Measurements from ENCODE around the gene THEM5.

THEM5 gene

DNA sequence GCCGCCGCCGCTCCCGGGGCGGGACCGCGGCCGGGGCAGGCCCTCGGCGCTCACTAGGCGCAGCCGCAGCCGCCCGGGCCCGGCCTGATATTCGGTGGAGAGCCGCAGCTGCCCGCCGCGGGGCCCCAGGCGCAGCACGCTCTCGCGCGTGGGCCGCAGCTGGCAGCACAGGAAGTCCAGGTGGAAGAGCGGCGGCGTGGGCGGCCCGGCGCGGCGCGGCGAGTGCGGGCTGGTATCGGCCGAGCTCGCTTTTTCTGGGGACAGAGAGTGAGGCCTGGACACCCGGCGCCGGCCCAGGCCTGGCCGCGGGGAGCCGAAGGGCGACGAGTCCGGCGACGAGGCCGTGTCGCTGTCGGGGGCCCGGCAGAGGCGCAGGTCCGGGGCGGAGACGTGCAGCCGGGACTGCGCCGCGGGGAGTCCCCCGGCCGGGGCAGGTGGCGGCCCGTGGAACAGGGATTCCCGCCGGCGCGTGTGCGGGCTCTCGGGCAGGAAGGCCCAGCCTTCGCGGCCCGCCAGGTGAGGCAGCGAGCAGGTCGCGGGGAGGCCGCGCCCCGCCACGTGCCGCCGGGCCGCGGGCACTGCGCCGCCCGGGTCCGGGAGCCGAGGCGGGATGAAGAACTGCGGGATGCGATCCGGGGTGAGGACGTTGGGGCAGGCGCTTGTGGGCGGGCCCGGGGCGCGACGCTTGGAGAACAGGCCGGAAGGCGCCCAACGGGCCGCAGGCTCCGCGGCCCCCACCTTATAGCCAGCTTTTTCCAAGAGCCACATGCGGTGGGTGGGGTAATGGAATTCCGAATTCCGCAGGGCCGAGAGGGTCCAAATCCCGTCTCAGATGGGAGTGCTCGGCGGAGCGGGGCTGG is 15.1 kb downstream of the THEM5 start:
- DNase-seq, result no peak

- DNase-seq, result no peak
These were observed 15.7 kb downstream of the THEM5 start for GRCh38 chr1:151837884-151838221.

- peak; percentile 49 for DNase-seq
These were observed 16.3 kb downstream of the THEM5 start for GRCh38 chr1:151837197-151837596.

DNA sequence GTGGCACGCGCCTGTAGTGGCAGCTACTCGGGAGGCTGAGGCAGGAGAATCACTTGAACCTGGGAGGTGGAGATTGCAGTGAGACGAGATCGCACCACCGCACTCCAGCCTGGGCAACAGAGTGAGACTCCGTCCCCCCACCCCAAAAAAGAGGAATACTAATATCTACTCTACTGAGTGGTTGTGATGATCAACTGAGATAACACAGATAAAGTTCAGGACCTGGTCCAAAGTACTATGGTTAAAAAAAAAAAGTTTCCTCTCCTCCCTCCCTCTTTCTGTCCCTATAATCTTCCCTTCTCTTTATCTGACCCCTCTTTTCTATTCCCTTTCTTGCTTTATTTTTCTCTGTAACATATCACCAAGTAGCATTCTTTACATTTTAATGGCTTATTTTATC is 17.9 kb downstream of the THEM5 start:
- DNase-seq, result no peak

DNA sequence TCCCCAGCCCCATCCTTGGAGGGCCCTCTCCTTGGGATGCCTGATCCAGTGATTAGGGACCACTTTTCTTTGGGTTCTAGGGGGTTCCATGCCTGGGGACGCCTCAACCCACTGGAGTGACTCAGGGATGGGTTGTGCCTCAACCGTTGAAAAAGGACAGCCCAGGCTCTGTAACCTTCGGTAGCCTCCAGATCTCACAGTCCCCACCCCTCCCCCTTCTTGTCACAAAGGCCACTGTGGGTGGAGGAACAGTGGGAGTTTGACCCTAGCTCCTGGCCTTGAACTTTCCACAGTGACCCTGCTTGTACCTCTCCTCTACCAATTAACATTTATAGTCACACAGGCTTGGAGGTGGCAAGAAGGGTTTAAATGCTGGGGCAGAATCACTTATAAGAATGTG is 19.3 kb downstream of the THEM5 start:
- no peak for DNase-seq

DNA sequence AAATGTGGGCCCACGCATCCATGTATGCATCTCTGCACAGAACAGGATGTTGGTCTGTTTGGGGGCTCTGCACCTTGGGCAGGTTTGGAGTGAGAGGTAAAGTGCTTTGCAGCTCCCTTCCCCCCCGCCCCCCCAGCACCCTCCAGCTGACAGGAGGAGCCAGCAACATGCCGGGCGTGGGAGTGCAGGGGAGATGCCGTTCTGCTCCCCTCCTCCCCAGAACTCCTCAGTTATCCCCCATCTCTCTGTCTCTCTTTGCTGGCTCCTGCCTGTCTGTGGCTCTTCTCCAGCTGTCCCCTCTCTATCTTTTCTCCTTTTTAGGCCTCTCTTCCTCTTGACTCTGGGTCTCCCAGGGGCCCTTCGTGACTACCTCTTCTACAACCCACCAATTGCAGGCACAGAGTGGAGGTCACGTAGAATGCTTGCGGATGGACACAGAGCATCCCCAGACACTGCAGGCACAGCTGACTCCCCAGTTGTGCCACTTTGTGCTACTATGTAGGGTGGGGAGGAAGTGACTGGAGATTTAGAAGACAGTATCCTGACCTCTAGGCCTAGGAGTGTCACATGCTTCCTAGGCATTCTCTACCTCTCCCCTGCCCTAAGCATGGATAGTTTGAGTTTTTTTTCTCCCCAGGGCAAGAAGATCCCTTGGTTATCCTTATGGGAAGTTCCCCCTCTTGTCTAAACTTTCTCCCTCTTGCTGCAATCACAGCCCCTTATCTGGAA is 20.2 kb downstream of the THEM5 start:
- DNase-seq, result no peak

GRCh38 chr1:151832318-151832980 is 21.1 kb downstream of the THEM5 start:
- DNase-seq, result no peak

DNA sequence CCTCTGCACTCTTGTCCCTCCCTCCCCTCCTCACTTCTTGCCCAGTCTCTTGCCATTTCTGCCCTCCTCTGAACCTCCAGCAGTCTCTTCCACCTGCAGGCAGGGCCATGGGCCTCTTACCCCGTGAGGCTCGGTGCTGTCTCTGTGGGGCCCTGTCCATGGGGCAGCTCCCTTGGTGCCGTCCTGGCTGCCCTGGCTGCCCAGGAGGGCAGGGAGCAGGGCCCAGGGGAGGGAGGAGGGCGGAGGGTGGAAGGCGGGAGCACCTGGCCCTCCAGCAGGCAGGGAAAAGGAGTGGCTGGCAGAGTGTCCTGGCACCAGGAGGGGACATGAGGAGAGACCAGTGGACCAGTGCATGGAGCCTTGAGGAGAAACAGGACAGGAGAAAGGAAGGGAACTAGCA is 21.9 kb downstream of the THEM5 start, which contains the start of gene RORC:
RORC (minus strand) TSS at position 198 of the 400 bp plus-strand sequence; CDS start at position 160, 38 bp downstream.
- DNase-seq, result no peak

DNA sequence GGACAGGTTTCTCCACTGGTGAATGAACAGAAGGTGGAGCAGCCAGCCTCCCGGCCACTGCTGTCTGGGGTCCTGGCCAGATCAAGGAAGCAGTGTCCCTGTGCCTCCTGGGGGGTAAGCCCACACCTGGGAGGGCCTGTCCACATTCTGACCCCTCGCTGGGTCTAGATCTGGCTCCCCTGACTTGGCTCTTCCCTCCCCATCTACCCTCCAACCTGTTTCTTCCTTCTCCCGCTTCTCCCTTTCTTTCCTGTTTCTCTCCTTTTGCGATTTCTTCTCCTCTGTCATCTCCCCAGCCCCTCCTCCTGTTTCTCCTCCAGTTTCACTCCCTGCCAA is 22.3 kb downstream of the THEM5 start:
- DNase-seq, result no peak

DNA sequence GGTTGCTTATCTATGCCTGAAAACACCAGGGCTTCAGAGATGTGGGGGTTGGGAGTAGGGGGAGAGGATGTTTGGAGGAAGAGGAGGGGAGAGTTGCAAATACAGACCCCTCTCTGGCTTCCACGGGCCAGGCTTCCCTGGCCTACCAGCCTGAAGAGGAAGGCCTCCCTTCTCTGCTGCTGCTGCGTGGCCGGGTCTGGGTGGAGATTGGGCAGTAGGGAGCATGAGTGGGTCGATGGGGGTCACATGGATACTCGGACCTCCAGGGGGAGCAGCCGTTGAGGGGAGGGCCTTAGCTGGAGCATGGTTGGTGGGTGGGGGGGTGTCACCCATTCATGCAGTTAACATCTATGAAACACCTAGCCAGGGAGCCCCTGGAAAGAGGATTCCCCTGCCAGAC is 23.5 kb downstream of the THEM5 start:
- no peak for DNase-seq

DNA sequence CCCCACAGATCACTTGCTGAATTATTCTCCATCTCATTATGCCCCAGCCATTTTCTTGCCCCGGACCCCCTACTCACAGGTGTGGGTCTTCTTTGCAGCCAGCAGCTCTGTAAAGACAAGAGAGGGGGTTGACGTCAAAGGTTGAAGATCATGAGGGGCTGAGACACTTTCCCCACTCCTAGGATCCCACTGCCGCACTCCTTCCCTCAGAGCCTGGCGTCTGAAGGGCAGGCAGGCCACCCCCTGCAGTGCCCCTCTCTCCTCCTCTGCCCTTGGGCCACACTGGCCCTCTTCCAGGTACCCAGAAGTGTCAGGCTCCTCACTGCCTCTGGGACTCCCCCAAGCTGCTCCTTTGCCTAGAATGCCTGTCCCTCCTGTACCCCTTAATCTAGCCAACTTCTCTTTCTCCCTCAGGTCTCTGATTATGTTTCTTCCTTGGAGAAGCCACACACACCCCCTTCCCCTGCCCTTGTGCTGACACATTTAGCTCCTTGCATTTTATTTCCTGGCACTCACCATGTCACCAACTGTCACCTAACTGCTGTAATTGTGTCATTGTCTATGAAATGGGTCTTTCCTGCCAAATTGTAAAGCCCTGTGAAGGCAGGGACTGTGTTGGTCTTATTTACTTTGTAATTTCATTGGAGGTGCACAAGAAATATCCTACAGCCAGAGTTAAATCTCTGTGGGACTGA is 24.0 kb downstream of the THEM5 start:
- no peak for DNase-seq

DNA sequence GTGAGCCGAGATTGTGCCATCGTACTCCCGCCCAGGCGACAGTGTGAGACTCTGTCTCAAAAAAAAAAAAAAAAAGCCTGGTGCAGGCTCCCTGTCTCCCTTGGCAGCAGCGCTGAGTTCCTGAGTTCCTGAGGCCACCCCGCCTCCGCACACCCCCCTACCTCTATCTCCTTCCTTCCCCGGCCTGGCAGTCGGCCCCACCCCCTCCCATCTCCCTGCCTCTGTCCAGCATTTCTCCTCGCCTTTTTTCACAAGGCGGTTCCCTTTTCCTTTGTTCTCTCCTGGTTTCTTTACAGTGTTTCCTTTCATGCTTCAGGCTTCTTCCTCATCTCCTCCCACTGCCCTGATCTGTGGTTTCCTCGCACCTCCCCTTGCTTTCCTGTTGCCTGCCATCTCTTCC is 24.6 kb downstream of the THEM5 start:
- no peak for DNase-seq

DNA sequence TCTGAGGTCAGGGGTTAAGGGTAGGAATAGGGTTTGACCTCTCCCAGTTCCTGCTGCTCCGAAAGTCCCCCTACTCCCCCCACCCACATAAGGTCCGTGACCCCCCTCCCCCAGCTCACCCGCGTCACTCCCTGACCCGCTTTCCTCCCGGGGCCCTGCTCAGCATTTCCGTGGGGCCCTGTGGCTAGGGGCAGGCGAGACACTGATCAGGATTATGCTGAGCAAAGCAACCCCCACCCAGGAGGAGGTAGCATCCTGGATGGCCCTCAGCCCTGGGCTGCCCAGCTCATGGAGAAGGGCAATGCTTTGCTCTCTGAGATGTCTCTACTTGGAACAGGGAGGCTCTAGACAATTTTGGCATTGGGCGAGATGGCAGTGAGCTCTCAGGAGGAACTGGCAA is 25.7 kb downstream of the THEM5 start:
- no peak for DNase-seq

- no peak for DNase-seq
These were observed 27.5 kb downstream of the THEM5 start for GRCh38 chr1:151825751-151826660.

DNA sequence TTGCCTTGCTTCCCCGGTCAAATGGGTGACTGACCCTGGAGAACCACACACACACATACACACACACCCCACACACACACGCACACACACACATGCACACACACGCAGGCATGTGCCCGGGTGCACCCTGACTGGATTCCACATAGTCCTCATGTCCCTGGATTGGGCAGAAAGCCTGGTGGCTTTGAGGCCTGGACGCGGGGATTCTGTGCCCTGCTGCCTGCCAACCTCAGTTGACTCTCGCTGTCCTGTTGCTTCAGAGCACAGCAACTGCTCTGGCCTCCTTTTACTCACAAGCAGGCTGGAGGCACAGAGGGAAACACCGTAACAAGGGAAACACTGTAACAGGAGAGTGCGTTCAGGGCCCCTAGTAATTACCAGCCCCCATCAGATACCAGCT is 28.3 kb downstream of the THEM5 start:
- DNase-seq, result no peak

GRCh38 chr1:151823175-151823574 is 30.3 kb downstream of the THEM5 start:
- DNase-seq, result no peak

DNA sequence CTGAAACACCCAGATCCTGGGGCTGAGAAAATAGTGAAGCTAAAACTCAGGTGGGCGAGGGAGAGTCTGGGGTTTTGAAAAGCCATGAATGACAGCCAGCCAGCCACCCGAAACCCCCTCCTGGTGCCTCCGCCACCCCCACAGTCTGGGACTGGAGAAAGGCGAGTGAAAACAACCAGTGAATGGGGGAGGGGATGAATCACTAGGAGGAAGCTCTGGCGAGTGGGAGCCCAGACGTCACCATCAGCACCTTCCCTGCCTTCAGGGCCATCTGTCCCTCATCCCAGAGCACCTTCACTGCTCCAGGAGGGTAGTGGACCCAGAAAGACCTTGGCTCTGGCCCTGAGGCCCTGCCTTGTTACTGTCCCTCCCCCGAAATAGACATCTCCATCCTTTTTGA is 31.1 kb downstream of the THEM5 start:
- no peak for DNase-seq

- no peak for DNase-seq
These were observed 32.6 kb downstream of the THEM5 start for GRCh38 chr1:151820940-151821339.

DNA sequence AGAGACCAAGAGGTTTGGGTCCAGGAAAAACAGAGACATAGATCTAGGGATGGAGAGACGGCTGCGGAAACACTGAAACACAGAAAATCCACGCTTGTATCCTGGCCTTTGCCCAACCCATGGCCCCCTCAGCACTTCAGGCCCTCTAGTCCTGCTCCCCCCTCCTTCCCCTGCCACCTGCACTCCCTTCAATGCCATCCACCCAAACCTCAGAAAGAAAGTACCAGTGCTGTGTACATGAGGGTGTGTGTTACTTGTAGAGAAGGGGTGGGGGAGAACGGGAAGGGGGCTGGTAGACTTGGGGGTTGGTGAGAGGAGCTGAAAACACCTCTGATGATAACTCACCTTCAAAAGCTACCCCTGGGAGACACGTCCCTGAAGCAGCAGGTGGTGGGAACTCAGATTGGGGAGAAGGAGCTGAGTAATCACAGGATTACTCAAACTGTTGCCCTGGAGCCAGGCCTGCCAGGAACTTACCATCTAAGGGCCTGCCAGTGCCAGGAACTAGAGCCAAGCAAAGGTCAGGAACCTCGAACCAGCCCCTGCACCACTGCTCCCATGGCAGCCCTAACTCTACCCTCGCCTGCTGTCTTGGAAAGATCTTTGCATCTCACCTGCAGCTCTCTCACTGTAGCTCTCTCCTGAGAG is 33.4 kb downstream of the THEM5 start:
- no peak for DNase-seq

- no peak for DNase-seq
These were observed 34.2 kb downstream of the THEM5 start for GRCh38 chr1:151819227-151819835.

DNA sequence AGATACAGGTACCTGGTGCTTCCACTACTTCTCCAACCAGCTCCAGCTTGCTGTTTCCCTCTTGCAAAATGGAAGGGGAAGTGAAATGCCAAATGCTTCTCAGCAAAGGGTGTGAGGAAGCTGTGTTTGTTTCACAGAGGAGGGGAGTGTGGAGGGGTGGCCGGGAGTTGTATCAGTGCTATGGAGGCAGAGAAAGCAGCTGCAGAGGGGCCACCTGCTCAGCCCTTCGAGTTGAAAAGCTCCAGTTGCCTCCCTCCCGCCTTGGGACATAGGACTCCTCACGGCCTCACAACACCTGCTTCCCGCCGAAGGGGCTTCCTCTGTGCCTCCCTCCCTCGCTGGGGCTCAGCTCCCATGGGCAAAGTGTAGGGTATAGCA is 36.2 kb downstream of the THEM5 start:
- no peak for DNase-seq

Measured in activated gamma-delta T cell treated with Interleukin-2 at 50 U/mL for 16 hours (primary cell).